Activated CD4-positive, CD25-positive, alpha-beta regulatory T cell (primary cell): ENCODE measurements around the gene BAZ2B.

Experiments
- DNase-seq, 4 experiments: peaks; one replicate each; lab custom pipeline; 2025; lab: John Stamatoyannopoulos, UW

Gene BAZ2B

GRCh38 chr2:159317392-159318088 is 298.8 kb downstream of the BAZ2B start:
- no peak for DNase-seq

- DNase-seq: no peak
These were observed 308.4 kb downstream of the BAZ2B start for GRCh38 chr2:159307942-159308341.

GRCh38 chr2:159300586-159300985 is 315.8 kb downstream of the BAZ2B start:
- DNase-seq: no peak

GRCh38 chr2:159298967-159299366 is 317.4 kb downstream of the BAZ2B start:
- no peak for DNase-seq

GRCh38 chr2:159297042-159297707 is 319.2 kb downstream of the BAZ2B start:
- DNase-seq: no peak

GRCh38 chr2:159292157-159292556 is 324.2 kb downstream of the BAZ2B start:
- no peak for DNase-seq

GRCh38 chr2:159290289-159290907 is 325.9 kb downstream of the BAZ2B start:
- no peak for DNase-seq

- no peak for DNase-seq
These were observed 328.6 kb downstream of the BAZ2B start for GRCh38 chr2:159287733-159288132.

- peak; percentile 94 to 98 (median 96) for DNase-seq
These were observed 329.5 kb downstream of the BAZ2B start for GRCh38 chr2:159286709-159287441.

GRCh38 chr2:159285929-159286708 is 330.2 kb downstream of the BAZ2B start, which contains the start of gene WDSUB1:
Gene WDSUB1, minus strand, starts transcription at chr2:159286703. Its CDS starts 3,634 bp downstream, at chr2:159283069.
- peak in 2 of 4 experiments; percentile 28 to 36 for DNase-seq

- DNase-seq: no peak
These were observed 330.9 kb downstream of the BAZ2B start for GRCh38 chr2:159285433-159285832.

GRCh38 chr2:159283529-159283928 is 332.8 kb downstream of the BAZ2B start:
- DNase-seq: no peak

GRCh38 chr2:159281002-159281401 is 335.3 kb downstream of the BAZ2B start:
- no peak for DNase-seq

GRCh38 chr2:159279700-159280099 is 336.6 kb downstream of the BAZ2B start:
- DNase-seq: no peak

GRCh38 chr2:159275111-159275510 is 341.2 kb downstream of the BAZ2B start:
- DNase-seq: no peak

GRCh38 chr2:159272156-159272555 is 344.2 kb downstream of the BAZ2B start:
- no peak for DNase-seq

- DNase-seq: no peak
These were observed 345.5 kb downstream of the BAZ2B start for GRCh38 chr2:159270744-159271379.
